Panc1 (cell line): Measurements from ENCODE around the gene RHBDF2. TPM values are rescaled to one million over a fixed set of nuclear protein-coding genes. Genes with fewer than 3 reads are reported as not detected.

Experiments used
- ATAC-seq: fragments of 200-7000 bp; cut with Tn5 transposase; 2 replicates; pipeline ENCODE4 v1.9.1; 2020; ENCODE audit warnings: mild to moderate bottlenecking, moderate library complexity
- BruUV-seq: library from RNA; stranded (reverse); fragments of 400-500 nt; replicated peaks from 2 replicates; lab custom pipeline; 2021; lab: Mats Ljungman, UMichigan
- CTCF ChIA-PET: fragments of 300-600 bp; sonication (Branson Sonifier 250); formaldehyde crosslinking; loops from one replicate; lab custom pipeline; 2022; ENCODE audit warnings: antibody characterized with exemption; lab: Charles Lee
- POLR2A ChIA-PET: fragments of 300-600 bp; sonication (Branson Sonifier 250); formaldehyde crosslinking; loops from one replicate; lab custom pipeline; 2022; ENCODE audit warnings: antibody characterized with exemption; lab: Charles Lee
- DNase-seq: peaks from one replicate; pipeline ENCODE4 v3.0.0-alpha.2; 2010; ENCODE audit warnings: low read depth, low spot score
- H3K27ac ChIP-seq: 2 replicates; pipeline ENCODE4 v1.5.1; 2011; ENCODE audit warnings: mild to moderate bottlenecking, low read length, inconsistent platforms
- H3K27me3 ChIP-seq: fragments of 200-500 bp; sonication (Bioruptor generic); 2 replicates; pipeline ENCODE4 v1.6.0; 2014; ENCODE audit warnings: low read length, inconsistent platforms; ENCODE audit not compliant: control insufficient read depth, insufficient read depth
- H3K36me3 ChIP-seq: fragments of 200-500 bp; sonication (Bioruptor generic); 2 replicates; pipeline ENCODE4 v1.5.1; 2014; ENCODE audit warnings: inconsistent platforms, mild to moderate bottlenecking, low read length, moderate library complexity; ENCODE audit not compliant: control insufficient read depth, insufficient read depth
- H3K4me1 ChIP-seq: 2 replicates; pipeline ENCODE4 v1.5.1; 2011; ENCODE audit warnings: inconsistent platforms, mild to moderate bottlenecking, low read length, moderate library complexity; ENCODE audit not compliant: control insufficient read depth, insufficient read depth
- H3K4me3 ChIP-seq, 2 experiments: 2 replicates each; pipeline ENCODE4 v1.5.1; 2011 to 2012; ENCODE audit warnings: low read depth in 2 of 2, low read length in 2 of 2, mild to moderate bottlenecking in 2 of 2, inconsistent platforms in 1 of 2, moderate library complexity in 1 of 2
- H3K9me3 ChIP-seq: fragments of 200-500 bp; sonication (Bioruptor generic); 2 replicates; pipeline ENCODE4 v1.5.1; 2014; ENCODE audit warnings: low read depth, mild to moderate bottlenecking, inconsistent platforms, low read length, moderate library complexity; ENCODE audit not compliant: control insufficient read depth, insufficient read depth
- CTCF ChIP-seq: fragments of 450-650 bp; IDR thresholded peaks from 2 replicates; pipeline ENCODE4 v1.5.1; 2017; ENCODE audit warnings: mild to moderate bottlenecking
- POLR2AphosphoS5 ChIP-seq: IDR thresholded peaks from 2 replicates; pipeline ENCODE4 v1.6.1; 2012; ENCODE audit warnings: mild to moderate bottlenecking, low read depth, low read length, moderate library complexity
- SIN3A ChIP-seq: IDR thresholded peaks from 2 replicates; pipeline ENCODE4 v1.6.1; 2012; ENCODE audit warnings: low read depth, mild to moderate bottlenecking, low read length, moderate library complexity, borderline replicate concordance; ENCODE audit not compliant: insufficient read depth
- TCF7L2 ChIP-seq: IDR thresholded peaks from 2 replicates; pipeline ENCODE4 v1.6.1; 2011; ENCODE audit warnings: mild to moderate bottlenecking, low read depth, low read length, inconsistent platforms
- in situ Hi-C: cut with HindIII; loops from 2 replicates; pipeline ENCODE4 v1.10.0; 2016; ENCODE audit warnings: low sequenced_read_pairs, low pct_unique_long_range_greater_than_20kb
- intact Hi-C: fragments of 100-400 bp; cut with micrococcal nuclease; formaldehyde crosslinking; loops from one replicate; pipeline ENCODE4 v1.10.0; 2022; ENCODE audit not compliant: unreplicated experiment
- total RNA-seq: library from RNA; stranded (reverse); gene quantifications from one replicate; pipeline ENCODE4 v1.2.1, GENCODE V29; 2021; ENCODE audit not compliant: unreplicated experiment
- TF ChIP-seq, protein P1 (sequence below), 2 experiments: IDR thresholded peaks; 2 replicates each; pipeline ENCODE4 v1.6.1; 2011 to 2012; ENCODE audit warnings: low read depth in 2 of 2, control low read depth in 1 of 2, low read length in 1 of 2, mild to moderate bottlenecking in 1 of 2, moderate library complexity in 1 of 2; ENCODE audit not compliant: insufficient read depth in 1 of 2

Gene RHBDF2
- total RNA-seq, 1 experiment from 2014 or later = 67.8 TPM

DNA sequence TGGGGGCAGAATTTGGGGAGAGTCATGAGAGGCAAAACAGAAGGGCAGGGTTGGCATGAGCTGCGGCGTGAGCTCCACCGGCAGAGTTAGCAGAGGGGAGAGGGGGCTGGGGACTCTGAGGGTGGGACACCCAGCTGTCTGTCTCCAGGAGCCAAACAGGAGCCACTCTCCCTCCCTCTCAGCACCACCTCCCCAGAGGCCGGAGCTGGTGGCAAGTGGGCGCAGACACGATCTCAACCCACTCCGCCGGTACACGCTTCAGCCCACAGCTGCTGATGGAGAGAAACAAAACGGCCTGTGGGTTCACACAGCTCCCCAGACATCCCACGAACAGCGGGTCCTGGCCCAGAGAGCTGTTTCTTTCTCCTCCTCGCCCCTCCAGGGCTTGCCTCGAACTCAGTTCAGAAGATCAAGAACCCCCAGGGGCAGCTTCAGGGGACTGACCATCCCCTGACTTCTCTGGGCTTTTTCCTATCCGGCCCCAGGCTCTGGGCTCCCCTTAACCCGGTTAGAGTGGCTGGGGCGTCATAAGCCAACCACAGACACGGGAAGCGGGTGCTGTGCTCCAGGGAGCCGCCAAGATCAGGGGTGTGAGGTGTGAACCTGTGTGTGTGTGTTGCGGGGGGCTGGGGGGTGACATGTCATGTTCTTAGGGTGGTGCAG, 7.6 kb downstream of the RHBDF2 start:
- DNase-seq (no peak), ATAC-seq (no peak)
- H3K9me3 ChIP-seq = no peaks in the 10 kb centered on the region
- H3K27ac ChIP-seq = peak overlapping the region; percentile 59
- no peaks in the 10 kb centered on the region for H3K27me3 ChIP-seq
- H3K4me1 ChIP-seq = peaks cover 64% of the 10 kb centered on the region
- POLR2A ChIA-PET = interaction anchor here (0.6 kb wide), 2 partner anchors 30 to 75 kb away, joined by 3 to 5 read pairs; no protein-coding TSS in a partner anchor
- no peaks in the 10 kb centered on the region for H3K36me3 ChIP-seq
- peak overlapping the region in 1 of 2 experiments; percentile 20; a peak in 1 of 4 replicates for H3K4me3 ChIP-seq
- CTCF ChIA-PET = interaction anchor here (0.9 kb wide), 1 partner anchor 129 kb away, joined by 4 read pairs; no protein-coding TSS in a partner anchor
- TF ChIP-seq SIN3A = no peak
- no peak for TF ChIP-seq TCF7L2
- no peak for TF ChIP-seq CTCF
- no peak for TF ChIP-seq POLR2AphosphoS5
- TF ChIP-seq, protein P1, sequence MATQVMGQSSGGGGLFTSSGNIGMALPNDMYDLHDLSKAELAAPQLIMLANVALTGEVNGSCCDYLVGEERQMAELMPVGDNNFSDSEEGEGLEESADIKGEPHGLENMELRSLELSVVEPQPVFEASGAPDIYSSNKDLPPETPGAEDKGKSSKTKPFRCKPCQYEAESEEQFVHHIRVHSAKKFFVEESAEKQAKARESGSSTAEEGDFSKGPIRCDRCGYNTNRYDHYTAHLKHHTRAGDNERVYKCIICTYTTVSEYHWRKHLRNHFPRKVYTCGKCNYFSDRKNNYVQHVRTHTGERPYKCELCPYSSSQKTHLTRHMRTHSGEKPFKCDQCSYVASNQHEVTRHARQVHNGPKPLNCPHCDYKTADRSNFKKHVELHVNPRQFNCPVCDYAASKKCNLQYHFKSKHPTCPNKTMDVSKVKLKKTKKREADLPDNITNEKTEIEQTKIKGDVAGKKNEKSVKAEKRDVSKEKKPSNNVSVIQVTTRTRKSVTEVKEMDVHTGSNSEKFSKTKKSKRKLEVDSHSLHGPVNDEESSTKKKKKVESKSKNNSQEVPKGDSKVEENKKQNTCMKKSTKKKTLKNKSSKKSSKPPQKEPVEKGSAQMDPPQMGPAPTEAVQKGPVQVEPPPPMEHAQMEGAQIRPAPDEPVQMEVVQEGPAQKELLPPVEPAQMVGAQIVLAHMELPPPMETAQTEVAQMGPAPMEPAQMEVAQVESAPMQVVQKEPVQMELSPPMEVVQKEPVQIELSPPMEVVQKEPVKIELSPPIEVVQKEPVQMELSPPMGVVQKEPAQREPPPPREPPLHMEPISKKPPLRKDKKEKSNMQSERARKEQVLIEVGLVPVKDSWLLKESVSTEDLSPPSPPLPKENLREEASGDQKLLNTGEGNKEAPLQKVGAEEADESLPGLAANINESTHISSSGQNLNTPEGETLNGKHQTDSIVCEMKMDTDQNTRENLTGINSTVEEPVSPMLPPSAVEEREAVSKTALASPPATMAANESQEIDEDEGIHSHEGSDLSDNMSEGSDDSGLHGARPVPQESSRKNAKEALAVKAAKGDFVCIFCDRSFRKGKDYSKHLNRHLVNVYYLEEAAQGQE (IDR thresholded peaks at IDR 0.05; ENCODE audit: insufficient read depth in 1 of 2, low read depth in 2 of 2, low read length in 1 of 2) = no peak
- no TSS peak for BruUV-seq
- intact Hi-C loops = no loop called here
- in situ Hi-C loops = no loop called here

DNA sequence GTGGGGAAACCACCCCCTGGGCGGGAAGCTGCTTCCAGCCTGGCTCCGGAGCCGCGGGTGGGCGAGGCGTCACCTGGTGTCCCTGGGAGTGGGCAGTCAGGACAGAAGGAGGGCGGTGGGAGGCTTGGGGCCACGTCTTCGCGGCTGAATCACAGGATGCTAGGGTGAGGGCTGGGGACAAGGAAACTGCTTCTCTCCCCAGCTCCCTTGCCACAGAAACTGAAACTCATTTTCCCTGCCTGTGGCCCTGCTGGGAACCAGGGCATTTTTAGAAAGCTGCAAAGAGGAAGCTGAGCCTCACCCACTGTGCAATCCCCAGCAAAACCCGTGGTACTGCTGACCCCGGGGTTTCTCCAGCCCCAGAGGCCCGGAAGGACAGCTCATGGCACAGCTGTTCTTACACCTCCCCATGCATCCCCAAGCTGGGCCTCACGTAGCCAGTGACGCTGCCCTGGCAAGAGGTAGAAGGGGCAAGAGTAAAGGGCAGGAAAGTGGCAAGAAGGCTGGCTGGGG, 8.2 kb downstream of the RHBDF2 start:
- Histone ChIP-seq H3K36me3 (no peaks in the 10 kb centered on the region), H3K4me1 (peaks cover 58% of the 10 kb centered on the region), H3K4me3 (peak overlapping the region in 1 of 2 experiments; percentile 20; a peak in 1 of 4 replicates), H3K27ac (peak overlapping the region; percentile 59), H3K9me3 (no peaks in the 10 kb centered on the region), H3K27me3 (no peaks in the 10 kb centered on the region)
- in situ Hi-C loops (no loop called here), intact Hi-C loops (no loop called here)
- ChIA-PET CTCF (interaction anchor here (0.9 kb wide), 1 partner anchor 130 kb away, joined by 4 read pairs; no protein-coding TSS in a partner anchor), POLR2A (interaction anchor here (0.6 kb wide), 1 partner anchor 31 kb away, joined by 5 read pairs; no protein-coding TSS in a partner anchor)
- no peak for DNase-seq
- BruUV-seq = no TSS peak
- peak; percentile 32; the same call in 1 of the 2 replicates for ATAC-seq
- TF ChIP-seq, protein P1 (IDR thresholded peaks at IDR 0.05; ENCODE audit: insufficient read depth in 1 of 2, low read depth in 2 of 2, low read length in 1 of 2) = no peak
- TF ChIP-seq TCF7L2 (no peak), CTCF (no peak), SIN3A (no peak), POLR2AphosphoS5 (no peak)
